Renal cortex interstitium (tissue), 11 donors: ENCODE results near the gene IL27RA. TPM values are rescaled to one million over a fixed set of nuclear protein-coding genes. Genes with fewer than 3 reads are reported as not detected.
A peak's percentile ranks its signal among the peaks of the same experiment; 100 is the strongest.

Experiments
- DNase-seq, 11 donors: peaks; one replicate each; pipeline ENCODE4 v3.0.0-alpha.2; 2013; ENCODE audit warnings: low read depth in 9 of 11, low spot score in 4 of 11; ENCODE audit errors: extremely low read depth in 1 of 11
- polyA plus RNA-seq, 3 donors: library from polyadenylated mRNA; unstranded; fragments of 120-200 nt; gene quantifications; one replicate each; pipeline ENCODE4 v1.2.1, GENCODE V29; 2013; ENCODE audit not compliant: insufficient read length in 3 of 3

IL27RA gene
- polyA plus RNA-seq, 3 donors, result 4.6 to 7.3 (median 6.4) TPM

DNA sequence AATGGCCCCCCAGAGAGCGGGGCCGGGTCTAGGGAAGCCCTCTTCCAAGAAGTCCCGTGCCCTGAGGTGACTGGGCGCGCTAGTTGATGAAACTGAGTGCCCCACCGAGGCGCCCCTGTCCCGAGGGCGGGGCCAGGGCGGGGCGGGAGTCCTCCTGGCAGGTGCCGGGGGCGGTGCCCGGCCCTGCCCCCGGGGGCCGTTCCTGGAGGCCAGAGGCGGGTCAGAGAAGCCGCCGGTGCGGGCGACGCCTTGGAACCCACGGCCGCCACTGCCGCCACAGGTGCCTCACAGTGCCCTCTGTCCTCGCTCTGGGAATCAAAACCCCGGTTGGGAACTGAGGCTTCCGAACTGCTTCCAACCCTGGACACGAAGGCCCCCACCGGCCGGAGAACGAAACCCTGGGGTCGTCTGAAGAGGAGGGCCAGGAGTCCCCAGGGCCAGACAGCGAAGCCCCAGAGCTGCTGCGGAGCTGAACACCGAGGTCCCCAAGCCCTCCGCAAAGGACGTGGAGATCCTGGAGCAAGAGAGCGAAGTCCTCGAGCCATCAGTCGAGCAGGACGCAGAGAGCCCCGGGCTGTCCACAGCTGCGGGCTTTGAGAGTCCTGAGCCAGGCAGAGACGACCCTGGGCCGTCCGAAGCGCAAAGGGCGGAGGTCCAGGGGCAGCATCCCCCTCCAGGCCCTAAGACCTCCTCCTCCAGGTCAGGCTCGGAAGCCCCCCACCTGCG lies 41.1 kb downstream of the IL27RA start, which contains the start of gene MISP3:
Gene MISP3 (plus strand): TSS at position 252 of the 726 bp plus-strand sequence. CDS start 524 bp downstream, outside the sequence.
- no peak for DNase-seq

GRCh38 chr19:14073261-14073924 lies 41.8 kb downstream of the IL27RA start:
- DNase-seq, result peak in 3 of 11 donors; percentile 59 to 64 (median 63)

DNA sequence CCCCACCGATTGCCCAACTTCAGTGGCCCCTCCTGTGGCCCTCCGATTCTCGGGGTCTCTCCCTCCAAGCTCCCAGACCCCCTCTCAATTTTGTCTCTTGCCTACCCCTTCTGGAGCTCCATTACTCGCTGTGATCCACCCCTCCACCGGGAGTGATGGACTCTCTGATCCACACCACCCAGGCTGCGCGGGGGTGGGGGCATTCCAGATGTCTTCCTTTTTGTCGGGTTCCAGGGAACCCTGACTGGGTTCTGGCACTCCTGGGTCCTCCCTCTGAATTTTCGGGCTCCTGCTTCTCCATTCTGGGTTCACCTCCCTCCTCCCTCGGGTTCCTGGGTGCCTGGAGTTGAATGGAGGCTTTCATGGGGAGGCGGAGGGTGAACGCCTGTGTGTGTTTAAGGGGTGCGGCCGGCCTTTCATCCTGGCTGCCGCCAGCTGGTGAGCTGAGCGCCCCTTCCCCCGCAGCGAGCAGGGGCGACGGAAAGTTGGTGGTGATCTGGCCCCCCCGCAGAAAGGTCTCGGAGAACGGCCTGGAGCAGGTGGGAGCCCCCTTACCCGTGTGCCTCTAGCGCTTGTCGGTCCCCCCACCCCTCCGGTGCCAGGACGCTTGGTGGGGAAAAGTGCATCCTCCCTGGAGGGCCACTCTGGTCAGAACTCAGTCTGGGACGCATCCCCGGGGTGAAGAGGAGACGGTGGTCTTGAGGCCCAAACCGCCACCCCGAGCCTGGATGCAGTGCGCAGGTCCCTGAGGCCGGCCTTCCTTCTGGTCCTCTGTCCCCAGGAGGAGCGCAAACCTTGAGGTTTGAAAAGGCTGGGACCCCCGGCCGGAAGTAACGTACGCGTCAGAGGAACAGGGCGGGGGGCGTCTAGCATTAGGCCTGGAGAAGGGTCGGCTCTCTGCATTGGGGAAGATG lies 42.6 kb downstream of the IL27RA start:
- no peak for DNase-seq

DNA sequence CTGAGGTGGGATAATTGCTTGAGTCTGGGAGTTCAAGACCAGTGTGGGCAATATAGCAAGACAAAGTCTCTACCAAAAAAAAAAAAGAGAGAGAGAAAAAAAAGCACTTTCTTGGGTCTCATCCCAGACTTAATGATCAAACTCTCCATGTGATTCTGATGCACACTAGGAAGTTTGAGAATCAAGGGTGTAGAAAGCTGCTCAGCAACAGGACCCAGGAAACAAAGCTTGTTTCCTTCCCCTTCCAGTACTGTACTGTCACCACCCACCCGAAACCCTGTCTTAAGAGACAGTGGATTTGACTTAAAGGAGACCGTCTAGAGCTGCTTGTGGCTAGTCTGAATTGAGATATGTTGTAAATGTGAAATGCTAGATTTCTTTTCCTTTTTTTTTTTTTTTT lies 46.8 kb downstream of the IL27RA start:
- no peak for DNase-seq

- peak; percentile 99 to 100 (median 100) for DNase-seq
Measured at GRCh38 chr19:14080887-14081796, 49.6 kb downstream of the IL27RA start.

DNA sequence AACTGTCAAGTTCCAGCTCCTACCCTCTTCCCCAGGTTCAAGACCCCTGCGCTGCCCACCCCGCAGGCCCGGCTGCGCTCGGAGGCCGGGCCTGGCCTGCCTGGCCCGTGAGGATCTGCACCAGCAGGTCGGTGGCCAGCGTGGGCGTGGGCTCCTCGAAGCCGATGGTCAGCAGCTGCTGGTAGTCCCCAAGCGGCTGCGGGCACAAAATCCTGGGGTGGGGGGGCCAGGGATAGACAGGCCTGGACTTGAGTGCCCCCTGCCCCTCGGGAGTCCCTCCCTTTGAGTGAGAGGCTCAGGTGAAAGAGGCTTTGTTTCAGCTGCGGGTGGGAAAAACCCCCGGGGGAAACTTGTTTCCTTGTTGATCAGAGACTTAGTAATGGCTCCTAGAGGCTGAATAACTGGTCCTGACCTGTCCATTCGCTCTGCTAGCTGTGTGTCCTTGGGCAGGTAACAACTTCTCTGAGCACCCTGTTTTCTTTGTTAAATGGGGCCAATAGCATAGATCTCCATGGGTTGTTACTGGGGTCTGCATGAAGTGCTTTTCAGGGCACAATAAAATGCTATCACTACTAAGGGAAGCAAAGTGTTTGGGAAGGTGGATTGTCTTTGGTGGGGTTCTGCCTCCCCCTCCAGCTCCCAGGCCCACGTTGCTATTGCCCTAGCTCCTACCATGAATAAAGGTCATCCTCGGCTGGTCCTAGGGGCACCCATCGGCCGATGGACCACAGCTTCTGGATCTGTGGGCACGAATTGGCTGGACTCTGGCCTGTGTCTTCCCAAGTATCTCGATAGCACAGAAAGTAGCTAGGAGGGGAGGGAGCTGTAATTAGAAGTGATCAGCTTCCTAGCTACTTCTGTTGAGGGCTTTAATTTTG lies 50.5 kb downstream of the IL27RA start:
- DNase-seq, result no peak

DNA sequence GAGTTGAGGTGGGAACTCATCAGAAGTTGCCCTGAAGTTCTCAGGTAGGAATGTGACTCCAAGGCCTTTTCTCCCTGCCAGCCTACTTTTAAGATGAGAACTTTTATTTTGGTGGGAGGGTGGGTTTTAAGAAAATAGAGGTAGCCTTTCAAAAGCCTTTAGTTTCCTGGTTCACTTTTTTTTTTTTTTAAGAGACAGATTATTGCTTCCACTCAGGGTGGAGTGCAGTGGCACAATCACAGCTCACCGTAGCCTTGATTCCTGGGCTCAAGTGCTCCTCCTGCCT lies 51.1 kb downstream of the IL27RA start:
- no peak for DNase-seq

- no peak for DNase-seq
Measured at GRCh38 chr19:14085309-14085995, 53.9 kb downstream of the IL27RA start, which contains the start of gene C19orf67. TSS of gene C19orf67 (minus strand) at chr19:14085783. CDS start at chr19:14085627, 156 bp downstream.

- DNase-seq, result no peak
Measured at GRCh38 chr19:14086098-14086497, 54.5 kb downstream of the IL27RA start.

GRCh38 chr19:14088634-14089411 lies 57.3 kb downstream of the IL27RA start:
- DNase-seq, result no peak

DNA sequence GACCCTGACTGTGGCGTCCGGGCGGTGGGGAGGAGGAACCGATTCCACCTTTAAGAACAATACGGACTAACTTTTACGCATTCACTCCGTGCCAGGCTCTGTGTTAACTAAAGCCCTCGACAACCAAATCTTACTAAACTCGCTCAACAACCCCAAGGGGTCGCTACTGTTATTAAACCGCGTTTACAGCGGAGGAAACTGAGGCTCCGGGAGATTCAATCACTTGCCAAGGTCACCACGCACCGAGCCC lies 57.8 kb downstream of the IL27RA start:
- no peak for DNase-seq

DNA sequence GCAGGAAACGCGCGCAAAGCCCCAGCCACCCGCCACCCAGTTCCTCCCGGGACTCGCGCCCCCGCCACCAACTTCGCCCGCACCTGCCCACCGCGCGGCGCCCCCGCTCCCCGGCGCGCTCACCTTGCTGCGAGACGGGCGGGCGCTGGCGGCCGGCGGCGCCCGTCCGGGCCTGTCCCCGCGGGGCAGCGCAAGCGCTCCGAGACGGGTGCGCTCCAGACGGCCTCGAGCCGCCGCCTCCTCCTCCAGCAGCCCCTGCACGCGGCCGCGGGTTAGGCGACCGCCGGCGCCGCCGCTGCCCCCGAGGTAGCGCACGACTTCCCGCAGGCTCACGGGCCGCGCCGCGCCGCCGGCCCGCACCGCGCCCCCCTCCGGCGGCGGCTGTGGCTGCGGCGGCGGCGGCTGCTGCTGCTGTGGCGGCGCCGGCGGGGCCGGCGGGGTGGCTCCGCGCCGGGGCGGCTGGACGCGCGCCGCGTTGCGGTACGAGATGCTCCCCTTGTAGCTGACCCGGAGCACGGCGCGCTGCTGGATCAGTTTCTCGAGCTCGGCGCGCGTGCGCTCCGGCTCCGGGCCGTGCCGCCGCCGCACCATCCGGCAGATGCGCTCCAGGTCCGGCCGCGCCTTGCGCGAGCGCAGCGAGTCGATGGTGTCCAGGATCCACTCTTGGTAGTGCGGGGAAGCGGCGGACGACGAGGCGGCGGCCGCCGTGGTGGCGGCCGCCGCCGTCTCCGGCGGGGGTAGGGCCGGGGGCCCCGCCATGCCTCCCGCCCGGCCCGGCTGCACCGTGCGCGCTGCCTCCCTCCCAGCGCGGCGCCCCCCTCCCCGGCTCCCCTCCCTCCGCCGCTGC lies 58.3 kb downstream of the IL27RA start:
- DNase-seq, result peak in 3 of 11 donors; percentile 30 to 39 (median 38)

- peak in 9 of 11 donors; percentile 71 to 92 (median 86) for DNase-seq
Measured at GRCh38 chr19:14090509-14091080, 59.0 kb downstream of the IL27RA start, which contains the start of gene SAMD1. TSS of gene SAMD1 (minus strand) at chr19:14090751.

DNA sequence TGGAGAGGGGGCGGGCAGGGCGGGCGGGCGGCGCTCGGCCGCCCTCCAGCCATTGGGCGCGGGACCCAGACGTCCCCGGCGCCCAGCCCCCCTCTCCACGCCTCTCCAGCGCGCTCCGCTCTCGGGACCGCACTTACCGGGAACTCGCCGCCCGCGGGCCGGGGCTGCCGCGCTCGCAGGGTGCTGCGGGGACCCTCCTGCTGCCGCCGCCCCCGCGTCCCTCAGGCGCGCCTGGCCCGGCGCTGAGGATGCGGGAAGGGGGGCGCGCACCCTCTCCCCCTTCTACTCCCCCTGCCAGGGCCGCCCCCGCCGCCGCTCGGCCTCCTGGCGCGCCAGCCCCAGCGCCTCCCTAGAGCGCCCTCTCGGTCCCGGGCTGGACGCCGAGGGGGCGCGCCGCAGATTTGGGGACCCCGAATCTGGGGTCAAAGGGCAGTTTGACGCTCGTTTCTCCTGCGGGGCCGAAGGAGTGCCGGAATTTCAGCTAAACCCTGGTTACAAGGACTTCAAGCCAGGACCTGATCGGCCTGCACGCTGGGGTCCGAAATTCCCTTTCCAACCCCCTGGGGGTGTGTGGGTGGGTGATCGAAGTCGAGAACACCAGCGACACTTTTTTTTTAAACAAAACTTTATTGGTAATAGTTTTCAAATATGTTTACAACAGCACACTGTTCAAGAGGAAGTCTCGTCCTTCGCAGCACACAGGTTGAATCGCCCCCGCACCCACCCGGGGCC lies 59.7 kb downstream of the IL27RA start:
- DNase-seq, result peak in 5 of 11 donors; percentile 41 to 67 (median 60)
